Activated T-cell treated with anti-CD3 and anti-CD28 coated beads for 48 hours (primary cell): ENCODE data around the gene TOB2.
A peak's percentile ranks its signal among the peaks of the same experiment; 100 is the strongest.

Experiments
- DNase-seq: peaks from one replicate; pipeline ENCODE4 v3.0.0-alpha.2; 2020; ENCODE audit warnings: low read depth

The TOB2 gene, protein sequence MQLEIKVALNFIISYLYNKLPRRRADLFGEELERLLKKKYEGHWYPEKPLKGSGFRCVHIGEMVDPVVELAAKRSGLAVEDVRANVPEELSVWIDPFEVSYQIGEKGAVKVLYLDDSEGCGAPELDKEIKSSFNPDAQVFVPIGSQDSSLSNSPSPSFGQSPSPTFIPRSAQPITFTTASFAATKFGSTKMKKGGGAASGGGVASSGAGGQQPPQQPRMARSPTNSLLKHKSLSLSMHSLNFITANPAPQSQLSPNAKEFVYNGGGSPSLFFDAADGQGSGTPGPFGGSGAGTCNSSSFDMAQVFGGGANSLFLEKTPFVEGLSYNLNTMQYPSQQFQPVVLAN

DNA sequence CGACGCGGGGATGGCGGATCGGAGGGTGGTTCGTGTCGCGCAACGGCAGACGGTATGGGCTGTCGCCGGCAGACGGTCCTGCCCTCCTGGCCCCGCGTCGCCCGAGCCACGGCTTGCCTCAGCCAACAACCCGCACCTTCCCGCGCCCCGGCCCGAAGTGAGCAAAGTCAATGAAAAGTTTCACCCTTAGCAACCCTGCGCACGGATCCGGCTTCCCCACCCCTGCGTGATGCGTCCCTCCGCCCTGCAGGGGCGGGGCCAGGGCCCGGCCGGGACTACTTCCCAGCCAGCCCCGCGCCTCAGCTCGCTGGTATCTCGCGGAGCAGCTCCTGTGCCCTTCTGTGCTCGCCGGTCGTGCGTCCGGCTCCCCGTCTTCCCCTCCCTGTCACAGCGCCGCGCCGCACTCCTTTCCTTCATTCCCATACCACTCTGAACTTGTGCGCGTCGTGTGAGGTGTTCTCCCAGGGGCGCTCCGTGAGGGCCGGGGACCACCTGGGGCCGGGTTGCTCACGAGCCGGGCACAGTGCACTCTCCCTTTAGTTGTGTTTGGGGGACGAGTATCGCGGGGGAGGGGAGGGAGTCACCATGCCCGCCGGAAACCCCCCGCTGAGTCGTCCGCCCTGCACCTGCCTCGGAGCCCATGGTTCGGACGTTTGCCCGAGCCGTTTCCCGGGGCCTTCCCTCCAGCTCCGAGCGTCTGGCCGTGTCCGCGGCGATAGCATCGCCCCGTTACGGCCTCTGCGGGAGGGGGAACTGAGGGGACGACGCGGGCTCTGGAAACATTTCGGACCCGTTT, at the start of gene TOB2:
TSS of gene TOB2 (minus strand) at position 163 of the 796 bp plus-strand sequence. CDS start 9,456 bp downstream, outside the sequence.
- peak; percentile 96 for DNase-seq

DNA sequence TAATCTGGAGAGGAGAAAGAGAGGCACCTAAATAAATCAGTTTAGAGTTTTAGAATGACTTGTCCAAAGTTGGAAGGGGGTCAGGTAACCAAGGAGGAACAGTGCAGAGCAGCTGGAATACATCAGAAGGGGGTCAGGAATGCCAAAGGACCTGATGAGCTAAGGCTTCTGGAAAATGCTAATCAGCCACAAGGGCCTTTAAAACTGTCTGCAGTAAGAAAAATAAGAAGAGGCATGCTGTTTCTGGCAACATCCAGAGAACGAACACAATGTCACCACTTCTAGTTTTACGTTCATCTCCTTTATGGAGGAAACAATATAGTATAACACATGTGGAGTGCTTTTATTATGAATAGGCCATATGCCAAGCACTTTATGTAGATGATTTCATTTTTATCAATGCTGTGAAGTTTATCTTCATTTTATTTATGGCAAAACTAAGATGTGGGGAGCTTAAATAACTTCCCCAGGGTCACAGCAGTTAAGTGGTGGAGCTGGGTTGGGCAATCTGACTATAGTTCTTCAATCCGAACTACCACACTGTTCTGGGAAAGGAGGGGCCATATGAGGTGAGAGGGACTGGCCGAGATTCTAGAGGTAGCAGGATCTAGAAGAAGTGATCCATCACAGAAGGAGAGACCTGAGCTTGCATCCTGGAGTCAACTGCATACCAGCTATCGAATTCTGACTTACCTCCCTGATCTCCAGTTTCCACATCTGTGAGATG, 44.9 kb upstream of the TOB2 start:
- DNase-seq = no peak

DNA sequence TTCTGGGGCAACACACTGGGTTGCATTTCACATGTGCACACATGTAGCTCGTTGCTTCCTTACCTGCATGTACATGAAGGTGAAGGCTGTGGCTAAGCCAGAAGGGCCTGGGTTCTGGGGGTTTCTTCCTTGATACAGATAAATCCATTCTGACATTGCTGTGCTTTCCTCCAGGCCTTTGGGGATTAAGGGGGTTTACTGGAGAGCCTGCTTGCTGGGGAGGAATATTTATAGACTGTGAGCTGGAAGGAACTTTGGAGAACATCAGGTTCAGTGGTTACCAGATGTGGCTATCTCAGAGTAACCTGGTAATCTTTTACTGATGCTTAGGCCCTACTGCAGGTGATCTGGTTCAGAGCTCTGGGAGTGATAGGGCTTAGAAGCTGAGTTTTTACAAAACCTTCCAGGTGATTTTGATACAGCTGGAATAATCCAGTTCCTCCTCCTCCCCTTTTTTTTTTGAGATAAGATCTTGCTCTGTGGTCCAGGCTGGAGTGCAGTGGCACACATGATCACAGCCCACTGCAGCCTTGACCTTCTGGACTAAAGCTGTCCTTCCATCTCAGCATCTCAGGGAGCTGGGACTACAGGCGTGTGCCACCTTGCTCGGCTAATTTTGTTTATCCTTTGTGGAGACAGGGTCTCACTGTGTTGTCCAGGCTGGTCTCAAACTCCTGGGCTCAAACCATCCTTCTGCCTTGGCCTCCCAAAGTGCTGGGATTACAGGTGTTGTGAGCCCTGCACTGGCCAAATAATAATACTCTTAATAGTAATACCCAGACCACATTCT, 42.2 kb upstream of the TOB2 start:
- no peak for DNase-seq

DNA sequence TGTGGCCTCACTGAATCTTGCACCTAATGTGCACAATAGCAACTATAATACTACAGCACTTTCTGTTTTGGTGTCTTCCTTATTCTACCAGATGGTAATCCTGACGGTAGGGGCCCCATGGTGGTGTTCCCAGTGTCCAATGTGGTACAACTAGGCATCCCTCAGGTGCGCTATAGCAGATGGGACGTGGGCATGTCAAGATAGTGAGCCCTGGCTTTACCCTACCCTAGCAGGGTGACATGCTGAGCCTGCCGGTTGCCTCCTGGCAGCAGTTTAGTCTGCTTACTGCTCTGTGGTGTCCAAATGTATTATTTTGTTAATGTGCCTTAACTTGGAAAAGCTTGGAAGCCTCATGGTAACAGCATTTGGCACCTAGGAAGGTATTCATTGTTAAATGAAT, 41.5 kb upstream of the TOB2 start:
- DNase-seq = no peak

DNA sequence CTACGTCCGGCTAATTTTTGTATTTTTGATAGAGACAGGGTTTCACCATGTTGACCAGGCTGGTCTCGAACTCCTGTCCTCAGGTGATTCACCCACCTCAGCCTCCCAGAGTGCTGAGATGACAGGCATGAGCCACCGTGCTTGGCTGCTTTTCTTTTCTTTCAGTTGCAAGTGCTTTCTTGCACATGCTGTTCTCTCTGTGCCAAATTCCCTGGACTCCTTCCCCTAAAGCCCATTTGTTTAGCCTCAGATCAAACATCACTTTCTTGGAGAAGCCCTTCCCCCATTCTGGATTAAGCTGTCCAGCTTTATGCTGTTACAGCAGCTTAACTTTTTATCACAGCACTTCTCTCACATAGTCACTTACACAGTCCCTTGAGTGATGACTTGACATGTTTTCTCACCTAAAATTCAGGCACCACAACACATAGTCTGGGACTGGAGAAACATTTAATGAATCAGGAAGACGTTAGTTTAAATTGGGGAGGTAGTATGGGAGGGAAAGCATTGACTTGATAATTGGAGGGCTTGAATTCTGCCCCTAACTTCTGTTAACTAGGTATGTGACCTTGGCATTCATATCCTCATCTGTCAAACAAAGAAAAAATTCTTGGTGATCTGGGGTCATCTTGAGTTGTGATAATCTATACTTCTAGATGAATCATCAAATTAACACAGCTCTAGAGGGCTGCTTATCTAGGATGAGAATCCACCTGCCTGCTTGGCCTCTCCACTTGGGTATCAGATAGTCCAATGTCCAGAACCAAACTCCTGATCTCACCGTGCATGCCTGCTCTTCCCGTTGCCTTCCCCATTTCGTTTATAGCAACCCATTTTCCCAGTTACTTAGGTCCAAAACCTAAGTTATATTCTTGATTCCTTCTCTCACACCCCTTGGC, 40.7 kb upstream of the TOB2 start:
- DNase-seq = no peak

DNA sequence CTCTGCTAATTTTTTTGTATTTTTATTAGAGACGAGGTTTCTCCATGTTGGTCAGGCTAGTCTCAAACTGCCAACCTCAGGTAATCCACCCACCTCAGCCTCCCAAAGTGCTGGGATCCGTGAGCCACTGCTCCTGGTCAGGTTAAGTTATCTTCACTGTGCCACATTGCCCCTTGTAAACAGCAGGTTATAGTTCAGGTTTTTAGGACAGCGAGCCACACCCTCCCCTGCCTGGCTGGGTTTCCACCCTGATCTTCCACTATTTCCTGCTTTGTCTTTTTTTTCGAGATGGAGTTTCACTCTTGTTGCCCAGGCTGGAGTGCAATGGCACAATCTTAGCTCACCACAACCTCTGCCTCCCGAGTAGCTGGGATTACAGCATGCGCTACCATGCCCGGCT, 38.4 kb upstream of the TOB2 start:
- DNase-seq = no peak

DNA sequence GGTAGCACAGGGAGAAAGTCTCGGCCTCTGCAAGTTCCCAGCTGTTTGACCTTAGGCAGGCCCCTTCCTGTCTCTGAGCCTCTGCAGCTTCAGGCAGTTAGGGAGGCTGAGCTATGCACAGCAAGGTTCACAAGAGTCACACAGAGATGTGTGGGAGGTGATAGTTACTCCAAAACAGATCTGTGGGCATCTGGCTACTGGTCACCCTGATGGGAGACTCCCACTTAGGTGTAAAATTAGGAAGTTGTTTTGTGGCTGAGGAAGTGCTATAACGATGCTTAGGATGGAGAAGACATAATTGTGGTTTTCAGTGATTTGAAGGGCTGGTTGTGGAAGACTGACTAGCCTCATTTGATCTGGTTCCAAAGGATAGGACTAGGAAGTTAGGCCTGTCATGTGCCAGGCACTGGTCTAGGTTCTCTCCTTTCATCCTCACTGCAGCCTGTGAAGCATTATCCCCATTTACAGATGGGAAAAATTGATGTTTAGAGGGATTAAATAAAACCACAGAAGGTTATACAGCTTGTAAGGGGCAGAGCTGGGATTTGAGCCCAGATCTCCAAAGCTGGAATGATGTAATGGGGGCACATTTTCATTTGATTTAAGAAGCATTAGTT, 35.8 kb upstream of the TOB2 start:
- DNase-seq = no peak

DNA sequence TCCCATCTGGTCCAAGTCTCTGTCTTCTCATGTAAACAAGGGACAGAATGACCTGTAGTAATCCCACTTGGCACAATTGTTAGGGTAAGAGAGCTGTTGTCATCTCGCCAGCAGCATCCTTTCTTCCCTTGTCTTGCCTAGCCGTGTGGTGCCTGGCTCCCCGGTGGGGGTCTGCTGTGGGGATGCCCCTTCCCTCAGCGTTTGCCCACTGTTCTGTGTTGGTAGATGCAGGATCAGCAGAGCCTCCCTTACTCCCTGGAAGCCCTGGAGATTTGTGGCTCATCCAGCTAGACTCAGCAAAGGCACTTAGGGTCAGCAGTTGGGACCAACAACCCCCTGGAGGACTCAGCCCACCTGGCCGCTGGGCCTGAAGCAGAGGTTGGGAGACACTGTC, 35.3 kb upstream of the TOB2 start:
- no peak for DNase-seq

DNA sequence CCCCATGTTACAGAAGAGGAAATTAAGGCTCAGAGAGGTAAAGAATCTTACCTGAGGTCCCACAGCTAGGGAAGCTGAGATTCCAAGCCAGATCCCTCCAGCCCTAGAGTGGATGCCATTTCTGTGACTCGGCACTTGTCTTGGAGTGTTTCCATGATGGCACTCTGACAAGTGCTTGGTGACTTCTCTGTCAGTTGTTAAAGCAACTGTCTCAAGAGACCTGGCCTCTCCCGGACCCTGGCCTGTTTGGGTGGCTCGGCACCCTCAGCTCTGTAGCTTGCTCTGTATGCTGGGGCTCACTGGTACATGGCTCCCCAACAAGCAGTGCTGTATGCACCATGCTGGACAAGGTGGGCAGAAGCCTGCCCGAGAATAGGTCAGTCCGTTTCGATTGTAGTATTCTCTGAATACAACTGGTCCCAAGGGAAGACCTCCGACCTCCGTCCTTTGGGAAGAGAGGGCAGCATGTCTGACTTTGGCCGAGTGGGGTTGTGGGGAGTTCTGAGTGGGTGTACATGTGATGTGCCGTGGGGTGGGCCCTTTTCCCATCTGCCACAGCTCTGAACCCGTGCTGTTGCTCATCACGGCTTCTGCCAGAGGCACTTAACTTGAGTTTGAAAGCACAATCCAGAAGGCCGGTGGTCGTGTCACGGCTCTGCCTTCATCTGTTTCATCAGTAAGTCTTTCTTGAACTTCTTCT, 34.7 kb upstream of the TOB2 start:
- DNase-seq = no peak

DNA sequence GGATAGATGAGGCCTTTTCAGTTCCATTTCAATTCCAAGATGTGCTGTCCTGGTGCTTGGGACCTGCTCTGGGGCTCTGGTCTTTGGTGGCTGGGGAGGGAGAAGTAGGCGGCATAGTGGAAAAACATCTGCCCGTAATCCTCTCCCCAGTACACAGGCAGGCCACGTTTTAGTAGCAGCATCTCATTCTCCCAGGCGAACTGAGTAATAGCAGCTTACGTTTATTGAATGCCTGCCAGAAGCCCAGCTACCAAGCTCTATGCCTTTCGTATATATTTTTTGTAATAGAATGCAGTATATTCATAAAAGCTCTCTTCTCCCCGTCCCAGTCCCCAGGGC, 33.8 kb upstream of the TOB2 start:
- DNase-seq = no peak

DNA sequence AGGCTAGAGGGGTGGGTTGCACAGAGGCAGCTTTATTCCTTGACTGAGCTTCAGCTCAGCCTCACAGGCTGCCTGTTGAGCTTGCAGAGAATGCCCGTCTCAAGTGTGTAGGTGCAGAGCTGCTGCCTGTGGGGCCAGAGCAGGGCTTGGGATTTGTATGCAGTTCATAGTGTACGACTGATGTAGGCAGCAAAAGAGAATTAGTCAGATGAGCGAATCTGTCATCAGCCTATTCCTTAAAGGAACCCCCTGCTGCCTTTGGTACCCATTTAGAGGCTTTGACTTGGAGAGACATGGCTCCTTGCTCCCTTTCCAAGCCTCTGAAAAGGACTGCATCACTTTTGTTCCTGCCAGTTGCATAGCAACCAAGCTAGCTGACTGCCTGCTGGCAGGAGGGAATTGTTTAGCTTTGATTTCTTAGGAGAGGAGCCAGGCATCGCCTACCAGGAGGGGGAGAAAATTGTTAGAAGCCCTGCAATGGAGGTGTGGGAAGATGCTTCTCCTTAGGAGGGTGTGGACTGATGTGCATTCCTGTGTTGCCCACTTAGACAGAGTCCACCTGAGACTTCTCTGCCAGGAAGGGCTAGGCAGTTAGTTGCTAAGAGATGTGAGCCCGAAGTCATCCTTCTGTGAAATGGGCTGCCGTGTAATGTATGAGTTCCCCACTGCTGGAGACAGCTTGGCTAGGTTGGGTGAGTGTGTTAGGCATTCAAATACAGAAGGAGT, 33.2 kb upstream of the TOB2 start:
- no peak for DNase-seq

DNA sequence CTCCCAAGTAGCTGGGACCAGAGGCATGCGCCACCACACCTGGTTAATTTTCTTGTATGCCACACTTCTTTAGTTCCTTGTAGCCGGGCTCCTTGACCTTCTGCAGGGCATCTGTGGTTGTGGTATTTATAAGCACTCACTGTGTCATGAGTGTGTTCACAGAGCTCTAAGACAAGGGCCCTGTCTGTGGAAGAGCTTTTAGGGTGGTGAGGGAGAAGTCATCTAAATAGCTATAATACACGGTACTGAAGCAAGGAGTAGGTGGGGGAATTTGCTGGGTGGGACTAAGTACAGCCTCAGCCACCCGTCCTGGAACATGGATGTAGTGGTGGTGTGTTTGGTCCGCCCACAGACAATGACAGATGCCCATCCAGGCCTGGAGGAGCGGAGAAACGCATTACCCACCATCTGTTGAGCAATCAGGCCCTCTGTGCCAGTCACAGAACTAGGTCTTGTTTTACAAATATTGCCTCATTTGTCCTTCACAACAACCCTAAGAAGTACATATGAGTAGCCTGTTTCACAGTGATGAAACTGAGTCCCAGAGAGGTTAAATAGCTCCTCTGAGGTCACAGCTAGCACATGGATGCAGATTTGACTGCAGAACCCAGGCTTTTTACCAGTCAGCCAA, 32.4 kb upstream of the TOB2 start:
- DNase-seq = no peak

DNA sequence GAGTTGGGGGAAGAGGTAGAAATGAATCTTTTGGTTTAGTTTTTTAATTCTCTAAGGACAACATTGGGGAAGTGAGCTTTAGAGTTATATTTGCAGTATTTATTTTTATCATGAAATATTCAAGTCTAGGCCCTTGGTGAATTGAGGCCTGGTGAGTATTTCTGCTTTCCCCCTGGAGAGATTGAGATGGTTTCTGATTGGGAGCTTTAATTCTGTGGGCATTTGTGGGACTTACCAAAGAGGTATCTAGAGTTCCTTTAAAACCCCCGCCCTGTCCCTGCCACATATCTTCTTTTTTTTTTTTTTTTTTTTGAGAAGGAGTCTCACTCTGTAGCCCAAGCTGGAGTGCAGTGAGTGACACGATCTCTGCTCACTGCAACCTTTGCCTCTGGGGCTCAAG, 31.9 kb upstream of the TOB2 start:
- no peak for DNase-seq

DNA sequence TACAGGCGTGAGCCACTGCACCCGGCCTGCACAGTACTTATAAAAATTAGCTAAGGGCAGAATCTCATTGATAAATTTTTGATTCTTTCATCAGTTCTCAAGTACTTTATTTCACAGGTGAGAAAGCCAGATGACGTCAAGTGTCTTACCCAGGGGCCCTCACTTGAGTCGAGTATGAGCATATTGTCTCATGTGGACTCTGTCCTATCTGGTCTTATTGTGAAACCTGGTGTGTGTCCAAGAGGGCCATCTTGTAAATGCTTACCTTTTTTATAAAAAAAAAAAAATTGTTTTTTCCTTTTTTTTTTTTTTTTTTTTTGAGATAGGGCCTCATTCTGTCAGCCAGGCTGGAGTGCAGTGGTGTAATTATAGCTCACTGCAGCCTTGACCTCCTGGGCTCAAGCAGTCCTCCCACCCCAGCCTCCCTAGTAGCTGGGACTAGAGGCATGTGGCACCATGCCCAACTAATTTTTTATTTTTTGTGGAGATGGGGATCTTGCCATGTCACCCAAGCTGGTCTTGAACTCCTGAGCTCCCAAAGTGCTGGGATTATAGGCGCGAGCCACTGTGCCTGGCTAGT, 28.4 kb upstream of the TOB2 start:
- DNase-seq = no peak

DNA sequence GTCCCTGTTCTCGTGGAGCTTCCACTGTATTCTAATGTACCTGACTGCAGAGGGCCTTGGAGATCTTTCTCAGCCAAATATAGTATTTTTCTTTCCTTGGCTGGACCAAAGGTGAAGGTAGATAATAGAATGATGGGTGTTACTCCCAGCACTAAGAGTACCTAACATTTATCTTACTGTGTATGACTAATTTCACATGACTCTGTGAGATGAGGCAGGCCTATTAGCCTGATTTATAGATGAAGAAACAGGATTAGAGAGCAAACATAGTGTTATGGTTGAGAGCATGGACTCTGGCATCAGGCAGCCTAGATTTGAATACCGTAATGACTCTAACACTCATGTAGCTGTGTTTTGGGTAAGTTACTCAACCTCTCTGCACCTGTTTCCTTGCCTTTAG, 25.0 kb upstream of the TOB2 start:
- DNase-seq = no peak

DNA sequence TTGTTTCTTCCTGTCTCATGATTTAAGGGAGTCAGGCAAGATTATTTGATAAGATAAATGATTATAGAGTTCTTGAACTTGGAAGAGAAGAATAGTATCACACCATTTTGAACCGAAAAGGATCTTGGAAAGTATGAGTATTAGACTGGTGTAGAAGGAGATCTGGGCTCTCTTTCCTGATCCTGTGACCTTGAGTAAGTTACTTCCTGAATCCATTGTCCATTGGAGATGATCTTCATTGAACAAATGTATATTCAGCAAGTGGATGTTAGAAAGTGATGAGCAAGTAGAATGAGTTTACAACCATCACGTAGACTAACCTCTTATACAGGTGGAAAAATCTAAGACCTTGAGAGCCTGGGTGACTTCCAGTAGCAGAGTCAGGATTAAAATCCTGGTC, 24.3 kb upstream of the TOB2 start:
- DNase-seq = no peak

DNA sequence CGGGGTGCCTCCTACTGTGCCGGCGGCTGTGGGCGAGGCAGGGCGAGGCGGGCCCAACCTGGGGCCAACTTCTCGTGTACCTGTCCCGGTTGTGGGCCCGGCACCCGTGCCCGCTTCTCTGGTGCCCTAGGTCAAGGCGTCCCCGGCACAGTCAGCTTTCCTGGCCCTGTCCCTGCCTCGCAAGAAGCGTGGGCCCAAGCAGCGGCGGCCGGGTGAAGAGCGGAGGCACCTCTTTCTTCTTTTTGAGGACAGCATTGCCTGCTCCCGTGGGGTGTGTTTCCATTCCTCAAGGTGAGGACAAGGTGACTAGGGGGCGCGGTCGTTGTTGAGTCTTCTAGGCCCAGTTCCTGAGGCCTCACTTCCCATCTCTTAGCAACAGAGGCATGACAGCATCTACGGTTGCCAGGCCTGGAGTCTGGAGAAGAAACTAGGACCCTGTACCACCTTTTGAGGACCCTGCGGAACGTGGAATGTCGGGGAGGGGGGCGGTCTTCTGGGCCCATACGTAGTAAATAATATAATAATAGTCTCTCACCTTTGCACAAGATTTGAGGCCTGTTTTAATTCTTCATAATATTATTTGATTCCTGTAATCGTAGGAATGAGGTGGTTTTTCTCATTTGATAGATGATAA, 22.7 kb upstream of the TOB2 start:
- no peak for DNase-seq
